HG03558 (cell line): ENCODE measurements around the gene USP40.

Experiments used
- ATAC-seq: cut with Tn5 transposase; IDR thresholded peaks from one replicate; pipeline ENCODE4 v1.9.1; 2021; ENCODE audit warnings: moderate number of reproducible peaks; ENCODE audit not compliant: unreplicated experiment; ENCODE audit errors: extremely low read depth

The USP40 gene

DNA sequence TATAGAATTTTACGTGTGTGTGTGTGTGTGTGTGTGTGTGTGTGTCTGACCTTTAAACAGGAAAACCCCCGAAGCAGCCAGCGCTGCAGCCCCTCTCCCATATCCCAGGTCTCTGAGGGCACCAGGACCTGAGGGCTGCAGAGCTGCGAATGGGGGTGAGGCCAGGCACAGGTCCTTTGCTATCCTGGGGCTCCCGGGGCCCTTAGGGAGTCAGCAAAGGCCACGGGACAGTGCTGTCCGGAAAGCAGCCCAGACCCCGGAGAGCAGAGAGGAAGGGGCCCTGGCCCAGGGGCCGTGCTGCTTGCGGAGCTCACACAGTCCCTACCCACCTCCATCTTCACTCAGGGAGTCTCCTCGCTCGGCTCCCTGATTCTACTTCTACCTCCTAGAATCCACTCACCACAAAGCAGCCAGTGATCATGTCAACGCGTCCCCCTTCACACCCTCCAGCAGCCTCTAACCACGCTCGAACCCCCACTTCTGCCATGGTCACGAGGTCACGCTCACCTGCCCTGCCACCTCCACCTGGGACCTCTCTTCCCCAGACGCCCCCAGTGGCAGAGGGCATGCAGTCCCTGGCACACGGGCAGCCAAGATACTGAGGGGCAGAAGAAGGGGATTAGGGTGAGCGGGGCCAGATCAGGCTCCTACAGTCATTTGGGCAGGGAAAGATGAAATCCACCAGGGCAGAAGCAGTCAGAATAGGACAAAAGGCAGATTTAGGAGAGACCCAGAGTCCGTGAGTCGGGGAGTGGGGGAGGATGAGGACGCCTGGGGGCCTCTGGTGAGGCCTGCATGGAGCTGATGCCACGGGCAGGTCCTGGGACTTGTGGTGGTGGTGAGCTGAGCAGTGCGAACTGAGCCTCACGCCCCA is 86.7 kb downstream of the USP40 start:
- ATAC-seq, result no peak

DNA sequence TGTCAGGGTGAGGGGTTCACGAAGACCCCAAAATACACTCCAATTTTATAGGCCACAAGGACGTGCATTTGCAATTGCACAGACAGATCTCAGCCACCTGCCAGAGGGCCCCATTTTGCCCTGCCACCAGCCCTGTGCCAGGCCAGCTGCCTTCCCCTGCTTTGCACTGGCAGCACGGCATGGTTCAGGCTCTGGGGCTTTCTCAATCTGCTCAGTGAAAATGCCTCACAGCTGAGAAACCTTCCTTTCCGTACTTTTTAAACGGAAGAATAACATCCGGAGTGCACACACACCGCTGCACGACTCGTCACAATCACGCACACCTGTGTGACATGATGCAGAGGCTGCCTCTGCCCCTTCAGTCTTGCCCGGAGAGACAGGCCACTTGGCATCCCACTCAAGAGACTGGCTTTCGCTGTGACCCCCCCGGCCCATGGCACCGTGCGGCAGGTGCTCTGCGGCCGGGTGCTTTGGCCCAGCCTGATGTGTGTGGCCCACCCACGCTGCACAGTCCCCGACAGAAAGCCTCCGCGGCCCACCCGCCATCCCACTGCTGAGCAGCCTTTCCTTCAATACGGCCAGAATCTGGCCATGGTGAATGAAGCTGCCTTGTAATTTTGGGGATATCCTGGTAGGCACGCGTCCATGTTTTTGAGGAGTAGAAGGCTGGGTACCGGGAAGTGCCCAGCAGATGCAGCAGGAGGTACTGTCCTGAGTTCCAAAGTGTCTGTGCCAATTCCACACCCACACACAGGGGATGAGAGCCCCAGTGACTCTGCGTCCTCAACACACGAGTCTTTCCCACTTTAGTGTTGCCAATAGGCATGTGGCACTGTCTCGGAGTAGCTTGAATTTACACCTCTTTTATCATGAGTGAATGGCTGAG is 88.8 kb downstream of the USP40 start:
- ATAC-seq, result no peak

DNA sequence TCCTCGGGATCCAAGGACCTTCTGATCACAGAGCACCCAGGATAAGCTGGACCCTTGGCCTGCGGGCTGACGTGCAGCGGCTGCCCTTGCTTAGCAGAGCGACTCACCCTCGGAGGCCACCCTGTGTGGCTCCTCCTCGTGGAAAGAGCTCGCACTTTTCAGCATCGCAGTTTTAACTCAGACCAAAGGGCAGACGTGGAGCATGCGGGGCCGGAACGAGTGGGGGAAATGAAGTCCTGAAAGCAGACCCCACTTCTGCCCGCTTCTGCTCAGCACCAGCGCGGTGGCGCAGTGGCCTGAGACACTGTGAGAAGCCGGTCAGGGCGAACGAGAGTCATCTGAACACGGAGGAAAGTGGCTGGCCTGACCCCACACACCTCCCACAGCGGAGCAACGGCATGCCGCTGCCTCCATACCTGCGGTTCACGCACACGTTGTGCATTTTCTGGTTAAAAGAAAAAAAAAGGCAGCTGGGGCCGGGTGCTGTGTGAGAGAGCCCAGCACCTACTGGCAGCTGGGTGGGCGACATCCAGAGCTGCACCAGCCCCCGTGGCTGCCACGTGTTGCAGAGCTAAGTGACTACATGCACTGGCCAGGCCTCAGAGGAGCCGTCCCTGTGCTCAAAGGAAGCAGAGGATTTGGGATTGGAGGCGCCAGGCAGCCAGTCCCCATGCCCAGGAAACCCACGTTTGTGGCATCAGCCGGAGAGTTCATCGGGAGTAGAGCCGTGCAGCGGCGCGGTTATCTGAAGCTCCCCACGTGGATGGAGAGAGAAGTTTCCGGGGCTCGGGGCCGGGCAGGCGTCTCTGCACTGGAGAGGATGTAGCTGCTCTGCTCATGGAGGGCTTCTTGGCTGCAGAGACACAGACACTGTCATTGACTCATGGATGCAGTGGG is 89.7 kb downstream of the USP40 start:
- no peak for ATAC-seq

DNA sequence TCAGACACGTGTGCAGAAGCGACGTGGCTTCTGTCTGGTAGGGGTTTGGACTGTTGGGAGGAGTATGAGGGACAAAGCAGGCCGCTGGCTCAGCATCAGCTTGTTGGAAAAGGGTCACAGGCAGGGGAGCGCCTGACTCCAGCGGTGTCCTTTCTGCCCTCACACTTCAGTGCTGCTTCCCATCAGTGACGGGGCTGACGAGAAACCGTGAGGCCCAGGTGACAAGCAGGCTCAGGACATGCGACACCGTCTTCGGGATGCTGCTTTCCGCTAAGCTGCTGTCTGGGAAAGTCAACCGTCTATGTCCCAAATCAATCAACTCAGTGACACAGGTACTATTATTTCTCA is 90.5 kb downstream of the USP40 start:
- no peak for ATAC-seq

DNA sequence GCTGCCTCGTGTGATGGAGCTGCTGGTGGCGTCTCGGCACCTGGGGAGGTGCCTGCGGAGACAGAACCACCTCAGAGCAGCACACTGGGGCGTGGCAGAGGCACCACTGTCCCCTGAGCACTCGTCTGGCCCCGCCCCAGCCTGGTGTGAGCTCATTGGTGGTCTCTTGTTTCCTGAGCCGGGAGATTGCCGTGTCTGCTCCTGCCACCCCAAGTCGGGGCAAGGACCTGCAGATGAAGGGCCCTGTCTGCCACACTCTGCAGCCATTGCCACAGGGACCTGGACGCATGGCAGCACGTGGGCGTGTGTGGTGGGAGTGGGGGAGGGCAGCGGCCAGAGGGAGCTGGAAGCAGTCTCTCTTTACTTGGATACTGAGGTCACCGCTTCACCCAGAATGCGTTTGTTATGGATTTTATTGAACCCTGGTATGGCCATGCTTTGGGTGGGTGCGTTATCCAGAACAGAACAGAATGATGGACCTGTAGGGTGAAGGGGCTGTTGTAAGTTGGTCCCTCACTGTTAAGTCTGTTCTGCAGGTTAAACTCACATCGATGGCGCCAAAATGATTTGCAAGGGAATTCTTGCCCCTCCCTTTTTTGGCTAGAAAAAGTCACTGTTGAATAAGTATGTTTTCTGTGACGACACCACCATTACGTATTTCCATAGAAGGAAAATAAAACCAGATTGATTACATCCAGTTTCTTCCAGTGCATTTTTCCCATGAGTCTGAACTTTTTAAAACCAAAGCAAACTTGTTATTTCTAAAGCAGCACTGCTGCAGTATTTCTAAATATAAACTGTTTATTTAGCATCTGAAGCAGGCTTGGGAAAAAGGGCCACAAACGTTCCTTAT is 92.0 kb downstream of the USP40 start:
- no peak for ATAC-seq

DNA sequence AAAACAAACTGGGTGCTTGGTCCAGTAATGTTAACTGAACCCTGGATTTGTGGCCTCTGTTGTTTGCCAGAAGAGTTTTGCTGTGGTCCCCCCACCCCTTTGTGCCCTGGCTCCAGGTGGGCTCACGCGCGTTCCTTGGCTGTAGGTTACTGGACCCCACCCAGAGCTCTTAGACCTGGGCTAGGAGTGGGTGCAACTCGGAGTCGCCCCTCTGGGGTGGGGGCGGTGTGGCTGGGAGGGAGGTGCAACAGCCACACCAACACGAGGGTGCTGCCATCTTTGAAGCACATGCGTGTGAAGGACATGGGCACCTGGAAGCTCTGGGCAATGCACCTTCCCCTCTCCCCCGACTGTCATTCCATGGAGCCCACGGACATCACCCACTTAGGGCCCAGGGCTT is 92.7 kb downstream of the USP40 start:
- no peak for ATAC-seq

DNA sequence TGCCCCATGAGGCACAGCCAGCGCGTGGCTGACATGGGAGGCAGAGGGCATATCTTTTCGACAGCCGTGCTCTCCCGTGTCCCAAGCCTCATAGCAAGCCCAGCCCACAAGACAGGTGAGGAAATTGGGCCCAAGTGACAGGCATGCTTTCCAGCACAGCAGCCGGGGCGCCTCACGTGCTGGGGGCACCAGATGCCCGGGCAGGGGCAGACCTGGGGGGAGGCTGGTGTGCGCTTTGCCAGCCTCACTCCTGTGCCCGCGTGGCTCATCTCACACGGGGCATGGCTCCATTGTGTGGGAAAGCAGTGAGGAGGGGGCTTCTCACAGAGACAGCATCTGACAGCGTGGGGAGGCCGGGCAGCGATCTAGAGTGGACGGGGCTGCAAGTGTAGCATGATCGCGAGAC is 93.2 kb downstream of the USP40 start:
- no peak for ATAC-seq

DNA sequence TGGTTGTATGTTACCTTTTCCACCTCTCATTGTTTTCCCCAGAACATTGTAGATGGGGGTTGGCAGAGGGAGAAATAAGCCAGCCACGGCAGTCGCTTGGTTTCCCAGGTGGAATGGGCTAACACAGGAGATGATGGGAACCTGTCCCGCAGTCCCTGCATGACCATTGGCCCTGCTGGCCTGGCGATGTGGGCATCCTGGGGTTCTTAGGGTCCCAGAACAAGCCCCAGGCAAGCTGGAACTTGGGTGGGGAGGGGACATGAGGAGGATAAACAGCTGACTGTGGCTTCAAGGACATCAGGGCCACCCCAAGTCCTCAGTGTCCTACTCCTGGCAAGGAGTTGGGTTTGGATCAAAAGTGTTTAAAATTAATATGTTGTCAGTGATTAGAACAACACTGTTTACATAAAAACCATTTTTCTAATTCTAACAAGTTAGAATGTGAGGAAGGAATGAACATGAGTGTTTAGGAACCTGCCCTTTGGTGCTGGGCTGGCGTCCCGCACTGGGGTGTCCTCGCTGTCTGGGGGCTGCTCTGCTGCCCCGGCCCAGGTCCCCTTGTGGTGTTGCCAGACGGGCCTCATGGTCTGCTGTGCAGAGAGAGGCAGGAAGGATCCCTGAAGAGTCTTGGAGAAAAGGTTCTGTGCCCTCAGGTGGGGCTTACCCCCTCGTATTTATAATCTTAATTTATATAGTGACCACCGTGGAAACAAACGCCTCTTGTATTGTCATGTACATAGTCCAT is 95.1 kb downstream of the USP40 start:
- ATAC-seq, result no peak

DNA sequence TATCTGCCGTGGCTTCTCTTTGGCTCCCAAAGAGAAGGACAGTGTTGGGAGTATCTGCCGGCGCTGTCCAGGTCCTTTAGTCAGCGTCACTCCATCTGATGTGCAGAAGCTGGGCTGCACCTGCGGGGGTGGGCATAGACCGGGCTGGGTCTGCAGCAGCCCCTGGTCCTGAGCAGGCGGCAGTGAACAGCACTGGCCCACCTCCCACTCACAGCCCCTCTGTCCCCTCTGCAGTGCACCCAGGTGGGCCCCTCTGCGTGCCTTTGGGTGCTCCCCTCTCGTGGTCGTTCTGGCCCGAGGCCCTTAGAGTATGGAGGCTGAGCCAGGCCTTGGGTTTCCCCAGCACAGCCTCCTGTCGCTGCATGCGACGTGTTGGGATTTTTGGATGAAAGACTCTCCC is 95.7 kb downstream of the USP40 start:
- no peak for ATAC-seq

DNA sequence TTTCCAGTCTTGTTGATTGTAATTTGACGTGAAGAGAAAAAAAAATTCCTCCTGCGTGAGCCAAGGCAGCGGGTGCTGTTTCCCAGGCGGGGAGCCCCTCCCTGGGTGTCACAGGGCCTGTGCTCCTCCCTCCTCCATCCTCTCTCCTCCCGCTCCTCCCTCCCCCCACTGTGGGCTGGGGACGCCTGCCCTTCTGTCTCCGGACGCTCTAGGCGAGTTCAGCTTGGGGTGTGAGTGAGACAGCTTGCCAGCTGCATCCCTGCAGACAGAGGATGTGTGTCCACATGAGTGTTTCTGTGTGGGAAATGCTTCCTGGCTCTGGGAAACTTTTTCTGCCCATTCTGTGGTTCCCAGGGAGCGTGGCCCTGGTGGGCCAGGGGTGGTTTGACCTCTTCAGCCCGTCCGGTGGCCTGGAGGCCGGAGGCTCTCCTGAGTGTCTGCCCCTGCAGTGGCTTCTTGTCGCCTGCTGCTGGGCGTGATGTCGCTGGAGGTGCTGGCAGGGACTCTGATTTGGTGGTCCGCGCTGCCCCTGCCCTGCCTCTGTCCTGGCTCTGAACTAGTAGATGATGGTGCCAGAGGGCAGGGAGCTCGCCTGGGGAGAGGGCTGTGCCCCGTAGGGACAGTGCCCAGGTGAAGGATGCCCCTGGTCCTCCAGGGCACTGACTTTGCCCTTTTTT is 96.4 kb downstream of the USP40 start:
- no peak for ATAC-seq

DNA sequence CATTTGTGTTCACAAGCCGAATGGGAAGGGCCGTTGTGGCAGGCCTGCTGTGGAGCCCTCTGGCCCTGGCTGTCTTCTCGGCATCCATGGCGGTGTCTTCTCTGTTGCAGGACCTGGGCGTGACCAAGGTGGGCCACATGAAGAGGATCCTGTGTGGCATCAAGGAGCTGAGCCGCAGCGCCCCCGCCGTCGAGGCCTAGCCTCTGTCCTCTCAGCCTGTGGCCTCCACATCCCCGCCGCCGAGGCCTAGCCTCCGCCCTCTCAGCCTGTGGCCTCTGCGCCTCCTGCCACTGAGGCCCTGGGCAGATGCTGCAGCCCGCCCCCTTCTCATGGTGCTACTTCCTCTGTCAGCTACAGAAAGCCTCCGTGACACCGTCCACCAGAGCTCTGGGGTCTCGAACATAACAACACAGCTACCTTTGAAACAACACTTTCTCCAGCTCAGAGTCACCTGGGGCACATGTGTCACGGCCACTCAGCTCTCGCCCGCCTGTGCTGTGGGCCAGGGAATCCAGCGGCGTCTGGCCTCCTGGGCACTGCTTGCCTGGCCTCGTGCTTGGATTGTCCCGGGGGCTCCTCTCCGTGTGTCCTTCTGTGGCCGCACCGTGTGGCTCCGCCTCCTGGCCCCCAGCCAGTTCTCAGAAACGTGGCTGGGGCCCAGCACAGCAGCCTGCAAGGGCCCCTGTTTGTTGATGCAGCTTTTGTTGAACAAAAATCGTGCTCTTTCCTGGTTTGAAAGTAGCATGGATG is 97.1 kb downstream of the USP40 start:
- ATAC-seq, result no peak

DNA sequence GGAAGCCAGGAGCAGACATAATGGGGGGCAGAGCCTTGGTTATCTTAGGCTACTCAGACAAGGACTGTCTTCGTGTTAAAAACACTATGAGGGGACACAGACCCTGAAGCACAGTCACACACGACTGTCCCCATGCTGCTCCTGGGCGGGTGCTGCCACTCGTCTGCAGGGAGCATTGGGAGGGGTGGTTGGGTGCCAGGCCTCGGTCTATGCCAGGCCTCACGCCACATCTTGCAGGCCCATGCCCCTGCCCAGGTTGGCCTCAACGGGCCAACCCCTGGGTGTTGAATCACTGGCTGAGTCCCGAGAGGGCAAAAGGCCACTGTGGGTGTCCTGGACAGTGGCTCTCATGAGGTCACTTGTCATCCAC is 97.9 kb downstream of the USP40 start:
- no peak for ATAC-seq

DNA sequence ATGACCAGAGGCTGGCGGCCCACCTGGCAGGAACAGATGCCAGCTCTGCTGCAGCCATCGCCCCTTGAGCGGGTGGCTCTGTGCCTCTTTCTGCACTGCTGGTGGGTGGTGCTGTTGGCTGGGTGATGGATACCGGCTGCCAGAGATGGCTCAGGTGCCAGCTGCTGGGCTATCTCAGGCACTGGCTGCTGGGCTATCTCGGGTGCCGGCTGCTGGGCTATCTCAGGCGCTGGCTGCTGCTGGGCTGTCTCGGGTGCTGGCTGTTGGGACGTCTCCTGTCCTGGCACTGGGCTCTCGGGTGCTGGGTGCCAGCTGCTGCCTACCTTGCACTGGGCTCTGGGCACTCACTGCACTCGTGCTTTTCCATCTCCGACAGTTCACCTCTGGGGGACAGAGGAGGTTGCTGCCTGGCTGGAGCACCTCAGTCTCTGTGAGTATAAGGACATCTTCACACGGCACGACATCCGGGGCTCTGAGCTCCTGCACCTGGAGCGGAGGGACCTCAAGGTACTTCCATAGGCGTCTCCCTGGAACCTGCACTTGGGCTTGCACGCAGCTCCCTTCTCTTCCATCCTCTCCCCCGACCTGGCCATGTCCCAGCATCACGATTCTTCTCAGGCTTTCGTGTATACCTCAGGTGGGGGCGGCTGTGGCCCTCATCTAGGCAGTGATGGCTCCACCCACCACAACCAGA is 98.4 kb downstream of the USP40 start:
- ATAC-seq, result no peak

DNA sequence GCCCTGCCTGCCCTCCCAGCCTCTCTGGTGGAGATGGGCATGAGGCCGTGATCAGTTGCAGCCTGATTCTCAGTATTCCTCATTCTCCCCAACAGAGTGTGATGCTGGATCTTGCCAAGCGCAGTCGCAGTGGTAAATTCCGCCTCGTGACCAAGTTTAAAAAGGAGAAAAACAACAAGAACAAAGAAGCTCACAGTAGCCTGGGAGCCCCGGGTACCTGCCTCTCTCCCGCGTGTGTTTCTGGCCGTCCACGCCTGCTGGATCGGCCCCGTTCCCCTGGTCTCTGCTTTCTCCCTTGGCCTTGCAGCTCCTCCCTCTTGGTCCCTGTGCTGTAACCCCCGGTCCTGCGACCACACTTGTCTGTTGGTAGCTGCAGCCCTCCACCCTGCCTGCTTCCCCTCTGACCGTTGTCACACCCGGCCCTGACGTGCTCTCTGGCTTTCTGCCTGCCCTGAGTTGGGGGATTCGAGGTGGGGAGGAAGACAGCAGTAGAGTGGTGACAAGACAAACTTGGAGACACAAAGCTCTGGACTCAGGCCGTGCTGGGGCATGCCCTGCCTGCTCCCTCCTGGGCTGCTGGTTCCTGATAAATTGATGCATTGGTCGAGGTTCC is 99.5 kb downstream of the USP40 start:
- no peak for ATAC-seq

DNA sequence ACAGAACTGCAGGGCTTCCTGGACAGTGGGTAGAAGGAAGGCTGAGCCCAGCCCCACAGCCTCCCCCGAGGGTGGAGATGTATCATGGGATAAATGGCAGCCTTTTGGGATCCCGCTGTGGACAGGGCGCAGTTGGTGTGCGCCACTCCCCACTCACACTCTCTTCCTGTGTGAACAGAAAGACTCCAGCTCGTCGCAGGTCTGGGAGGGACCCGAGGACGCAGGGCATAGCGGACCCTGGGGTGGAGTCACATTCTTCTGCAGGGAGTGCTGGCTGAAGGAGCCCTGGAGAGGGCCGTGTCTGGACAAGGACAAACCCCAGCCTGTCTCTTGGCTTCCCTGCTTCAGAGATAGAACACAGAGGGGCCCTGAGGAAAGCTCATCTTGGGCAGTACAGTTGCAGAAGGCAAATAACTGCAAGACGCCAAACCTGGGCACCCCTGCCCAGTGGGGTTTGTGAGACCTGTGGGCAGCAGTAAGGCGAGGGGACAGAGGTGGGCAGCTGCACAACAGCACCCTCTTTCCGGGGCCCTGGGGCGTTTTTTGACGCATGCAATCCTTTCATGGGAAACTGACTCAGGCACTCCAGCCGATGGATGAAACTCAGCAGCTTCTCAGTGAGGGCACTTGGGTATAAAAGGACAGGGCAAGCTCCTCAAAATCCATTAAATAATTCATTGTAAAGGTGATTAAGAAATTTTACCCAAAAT is 101.9 kb downstream of the USP40 start:
- ATAC-seq, result no peak

DNA sequence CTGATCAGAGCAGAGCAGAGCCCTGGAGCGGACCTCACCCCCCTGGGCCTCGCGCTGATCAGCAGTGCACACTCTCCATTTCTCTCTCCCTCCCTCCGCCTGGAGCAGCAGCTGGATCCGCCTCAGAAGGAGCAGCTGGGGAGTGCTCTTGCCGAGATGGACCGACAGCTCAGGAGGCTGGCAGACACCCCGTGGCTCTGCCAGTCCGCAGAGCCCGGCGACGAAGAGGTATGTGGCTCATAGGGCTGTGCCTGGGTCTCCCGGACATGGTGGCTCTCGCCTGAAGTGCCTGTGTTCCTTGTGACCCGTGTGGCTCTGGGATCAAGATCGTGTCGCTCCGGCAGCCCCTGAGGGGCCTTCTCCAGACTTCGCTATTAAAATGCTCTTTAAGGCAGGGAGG is 102.5 kb downstream of the USP40 start:
- no peak for ATAC-seq
